ENCODE measurements around the gene PCDHGA1. TPM values are rescaled to one million over a fixed set of nuclear protein-coding genes. Genes with fewer than 3 reads are reported as not detected.
"Not testable (repeated sequence)": the region's sequence is repeated elsewhere in the genome, so short reads cannot be mapped to it uniquely, and the experiment has no call there.

The PCDHGA1 gene
- total RNA-seq, 1 donor from 2014 or later: 0.31 TPM

DNA sequence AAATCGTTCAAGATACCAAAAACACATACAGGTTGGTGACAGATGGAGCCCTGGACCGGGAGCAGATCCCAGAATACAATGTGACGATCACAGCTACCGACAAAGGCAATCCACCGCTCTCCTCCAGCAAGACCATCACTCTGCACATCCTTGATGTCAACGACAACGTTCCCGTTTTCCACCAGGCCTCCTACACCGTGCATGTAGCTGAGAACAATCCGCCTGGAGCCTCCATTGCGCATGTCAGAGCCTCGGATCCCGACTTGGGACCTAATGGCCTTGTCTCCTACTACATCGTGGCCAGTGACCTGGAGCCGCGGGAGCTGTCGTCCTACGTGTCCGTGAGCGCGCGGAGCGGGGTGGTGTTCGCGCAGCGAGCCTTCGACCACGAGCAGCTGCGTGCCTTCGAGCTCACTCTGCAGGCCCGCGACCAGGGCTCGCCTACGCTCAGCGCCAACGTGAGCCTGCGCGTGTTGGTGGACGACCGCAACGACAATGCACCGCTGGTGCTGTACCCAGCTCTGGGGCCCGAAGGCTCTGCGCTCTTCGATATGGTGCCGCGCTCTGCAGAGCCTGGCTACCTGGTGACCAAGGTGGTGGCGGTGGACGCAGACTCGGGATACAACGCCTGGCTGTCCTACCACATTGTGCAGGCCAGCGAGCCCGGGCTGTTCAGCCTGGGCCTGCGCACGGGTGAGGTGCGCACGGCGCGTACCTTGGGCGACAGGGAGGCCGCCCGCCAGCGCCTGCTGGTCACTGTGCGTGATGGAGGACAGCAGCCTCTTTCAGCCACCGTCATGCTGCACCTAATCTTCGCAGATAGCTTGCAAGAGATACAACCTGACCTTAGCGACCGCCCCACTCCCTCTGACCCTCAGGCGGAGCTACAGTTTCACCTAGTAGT, 41.5 kb downstream of the PCDHGA1 start:
- DNase-seq (ENCODE audit: extremely low spot score, unreplicated experiment): no peak
- Mint-ChIP-seq H3K9me3 (peaks cover 4% of the 10 kb centered on the region), H3K27ac (no peak overlapping the region), H3K27me3 (no peaks in the 10 kb centered on the region), H3K36me3 (peaks cover 3% of the 10 kb centered on the region), H3K4me3 (no peak overlapping the region), H3K4me1 (ENCODE audit: unreplicated experiment) (no peaks in the 10 kb centered on the region)
- TF ChIP-seq, protein P1, sequence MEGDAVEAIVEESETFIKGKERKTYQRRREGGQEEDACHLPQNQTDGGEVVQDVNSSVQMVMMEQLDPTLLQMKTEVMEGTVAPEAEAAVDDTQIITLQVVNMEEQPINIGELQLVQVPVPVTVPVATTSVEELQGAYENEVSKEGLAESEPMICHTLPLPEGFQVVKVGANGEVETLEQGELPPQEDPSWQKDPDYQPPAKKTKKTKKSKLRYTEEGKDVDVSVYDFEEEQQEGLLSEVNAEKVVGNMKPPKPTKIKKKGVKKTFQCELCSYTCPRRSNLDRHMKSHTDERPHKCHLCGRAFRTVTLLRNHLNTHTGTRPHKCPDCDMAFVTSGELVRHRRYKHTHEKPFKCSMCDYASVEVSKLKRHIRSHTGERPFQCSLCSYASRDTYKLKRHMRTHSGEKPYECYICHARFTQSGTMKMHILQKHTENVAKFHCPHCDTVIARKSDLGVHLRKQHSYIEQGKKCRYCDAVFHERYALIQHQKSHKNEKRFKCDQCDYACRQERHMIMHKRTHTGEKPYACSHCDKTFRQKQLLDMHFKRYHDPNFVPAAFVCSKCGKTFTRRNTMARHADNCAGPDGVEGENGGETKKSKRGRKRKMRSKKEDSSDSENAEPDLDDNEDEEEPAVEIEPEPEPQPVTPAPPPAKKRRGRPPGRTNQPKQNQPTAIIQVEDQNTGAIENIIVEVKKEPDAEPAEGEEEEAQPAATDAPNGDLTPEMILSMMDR (conservative IDR thresholded peaks at IDR 0.05): no peak

- TF ChIP-seq, protein P1 (conservative IDR thresholded peaks at IDR 0.05): no peak
- Mint-ChIP-seq H3K4me1 (ENCODE audit: unreplicated experiment) (no peaks in the 10 kb centered on the region), H3K27ac (no peak within 1 kb of the TSS), H3K9me3 (peaks cover 4% of the 10 kb centered on the region), H3K27me3 (no peaks in the 10 kb centered on the region), H3K4me3 (no peak within 1 kb of the TSS), H3K36me3 (peaks cover 3% of the 10 kb centered on the region)
- no peak for DNase-seq (ENCODE audit: extremely low spot score, unreplicated experiment)
Measured at GRCh38 chr5:141373673-141374317, 43.5 kb downstream of the PCDHGA1 start, which contains the start of gene PCDHGA6. TSS of gene PCDHGA6 (plus strand) at chr5:141373891. CDS start at chr5:141374084, 193 bp downstream.

DNA sequence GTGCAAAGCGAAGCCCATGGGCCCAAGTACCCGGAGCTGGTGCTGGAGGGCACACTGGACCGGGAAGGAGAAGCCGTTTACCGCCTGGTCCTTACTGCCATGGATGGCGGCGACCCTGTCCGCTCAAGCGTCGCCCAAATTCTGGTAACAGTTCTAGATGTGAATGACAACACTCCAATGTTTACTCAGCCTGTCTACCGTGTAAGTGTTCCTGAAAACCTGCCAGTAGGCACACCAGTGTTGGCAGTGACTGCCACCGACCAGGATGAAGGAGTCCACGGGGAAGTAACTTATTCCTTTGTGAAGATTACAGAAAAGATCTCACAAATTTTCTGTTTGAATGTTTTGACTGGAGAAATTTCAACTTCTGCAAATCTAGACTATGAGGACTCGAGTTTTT, 44.3 kb downstream of the PCDHGA1 start:
- peaks cover 4% of the 10 kb centered on the region for H3K9me3 Mint-ChIP-seq

DNA sequence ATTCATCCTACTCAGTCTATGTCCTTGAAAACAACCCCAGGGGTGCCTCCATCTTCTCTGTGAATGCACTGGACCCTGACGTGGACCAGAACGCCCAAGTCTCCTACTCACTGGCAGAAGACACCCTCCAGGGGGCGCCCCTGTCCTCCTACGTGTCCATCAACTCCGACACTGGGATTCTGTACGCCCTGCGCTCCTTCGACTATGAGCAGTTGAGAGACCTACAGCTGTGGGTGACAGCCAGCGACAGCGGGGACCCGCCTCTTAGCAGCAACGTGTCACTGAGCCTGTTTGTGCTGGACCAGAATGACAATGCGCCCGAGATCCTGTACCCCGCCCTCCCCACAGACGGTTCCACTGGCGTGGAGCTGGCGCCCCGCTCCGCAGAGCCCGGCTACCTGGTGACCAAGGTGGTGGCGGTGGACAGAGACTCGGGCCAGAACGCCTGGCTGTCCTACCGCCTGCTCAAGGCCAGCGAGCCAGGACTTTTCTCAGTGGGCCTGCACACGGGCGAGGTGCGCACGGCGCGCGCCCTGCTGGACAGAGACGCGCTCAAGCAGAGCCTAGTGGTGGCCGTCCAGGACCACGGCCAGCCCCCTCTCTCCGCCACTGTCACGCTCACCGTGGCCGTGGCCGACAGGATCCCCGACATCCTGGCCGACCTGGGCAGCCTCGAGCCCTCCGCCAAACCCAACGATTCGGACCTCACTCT, 45.3 kb downstream of the PCDHGA1 start:
- H3K4me3 Mint-ChIP-seq; H3K4me1 Mint-ChIP-seq (ENCODE audit: unreplicated experiment); H3K9me3 Mint-ChIP-seq; H3K36me3 Mint-ChIP-seq; H3K27ac Mint-ChIP-seq; DNase-seq (ENCODE audit: extremely low spot score, unreplicated experiment); H3K27me3 Mint-ChIP-seq: not testable (repeated sequence)

More for the DNA sequence above, 44.3 kb downstream of the PCDHGA1 start:
- DNase-seq (ENCODE audit: extremely low spot score, unreplicated experiment): no peak
- Mint-ChIP-seq H3K27ac (no peak overlapping the region), H3K36me3 (peaks cover 3% of the 10 kb centered on the region), H3K4me3 (no peak overlapping the region), H3K4me1 (ENCODE audit: unreplicated experiment) (no peaks in the 10 kb centered on the region), H3K27me3 (no peaks in the 10 kb centered on the region)
- TF ChIP-seq, protein P1 (conservative IDR thresholded peaks at IDR 0.05): no peak

- DNase-seq (ENCODE audit: extremely low spot score, unreplicated experiment): peak; percentile 60
- no peaks in the 10 kb centered on the region for H3K9me3 Mint-ChIP-seq
- H3K4me3 Mint-ChIP-seq: no peak within 1 kb of the TSS
- TF ChIP-seq, protein P1 (conservative IDR thresholded peaks at IDR 0.05): no peak
- no peaks in the 10 kb centered on the region for H3K27me3 Mint-ChIP-seq
- no peaks in the 10 kb centered on the region for H3K4me1 Mint-ChIP-seq (ENCODE audit: unreplicated experiment)
- no peaks in the 10 kb centered on the region for H3K36me3 Mint-ChIP-seq
- no peak within 1 kb of the TSS for H3K27ac Mint-ChIP-seq
Measured at GRCh38 chr5:141382469-141383294, 52.4 kb downstream of the PCDHGA1 start, which contains the start of gene PCDHGA7. TSS of gene PCDHGA7 (plus strand) at chr5:141382742. CDS start at chr5:141382900, 158 bp downstream.
